HG02970 (cell line): Measurements from ENCODE around the gene CD7.

ENCODE experiments used
- ATAC-seq: cut with Tn5 transposase; IDR thresholded peaks from one replicate; pipeline ENCODE4 v1.9.1; 2021; ENCODE audit warnings: mild to moderate bottlenecking, moderate library complexity, moderate number of reproducible peaks; ENCODE audit not compliant: unreplicated experiment, low FRiP score

CD7 gene

DNA sequence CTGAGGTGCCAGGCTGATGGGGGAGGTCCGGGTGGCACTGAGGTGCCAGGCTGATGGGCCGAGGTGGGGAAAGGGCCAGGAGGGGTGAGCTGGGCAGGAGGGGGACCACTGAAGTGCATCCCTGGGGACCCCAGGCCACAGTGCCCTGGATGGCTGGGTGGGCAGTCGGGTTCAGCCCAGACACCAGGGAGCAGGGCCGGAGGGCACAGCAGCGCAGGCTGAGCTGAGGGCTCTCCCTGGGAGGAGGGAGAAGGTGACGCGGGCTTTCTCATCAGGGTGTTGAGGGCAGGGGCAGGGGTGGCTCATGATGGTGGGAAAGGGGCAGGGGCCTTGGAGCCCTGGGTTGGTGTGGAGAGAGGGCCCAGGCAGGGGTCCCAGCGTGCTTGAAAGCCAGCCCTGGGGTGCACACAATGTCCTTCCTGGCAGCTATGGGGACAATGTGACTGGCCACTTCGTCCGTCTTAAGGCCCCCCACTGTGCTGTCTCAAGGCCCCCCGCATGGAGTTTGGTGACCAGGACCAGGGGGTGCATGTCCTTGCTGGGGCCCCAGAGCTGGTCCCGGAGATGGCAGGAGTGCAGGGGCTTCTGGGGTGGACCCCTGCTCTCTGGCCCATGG is 16.0 kb downstream of the CD7 start:
- no peak for ATAC-seq

DNA sequence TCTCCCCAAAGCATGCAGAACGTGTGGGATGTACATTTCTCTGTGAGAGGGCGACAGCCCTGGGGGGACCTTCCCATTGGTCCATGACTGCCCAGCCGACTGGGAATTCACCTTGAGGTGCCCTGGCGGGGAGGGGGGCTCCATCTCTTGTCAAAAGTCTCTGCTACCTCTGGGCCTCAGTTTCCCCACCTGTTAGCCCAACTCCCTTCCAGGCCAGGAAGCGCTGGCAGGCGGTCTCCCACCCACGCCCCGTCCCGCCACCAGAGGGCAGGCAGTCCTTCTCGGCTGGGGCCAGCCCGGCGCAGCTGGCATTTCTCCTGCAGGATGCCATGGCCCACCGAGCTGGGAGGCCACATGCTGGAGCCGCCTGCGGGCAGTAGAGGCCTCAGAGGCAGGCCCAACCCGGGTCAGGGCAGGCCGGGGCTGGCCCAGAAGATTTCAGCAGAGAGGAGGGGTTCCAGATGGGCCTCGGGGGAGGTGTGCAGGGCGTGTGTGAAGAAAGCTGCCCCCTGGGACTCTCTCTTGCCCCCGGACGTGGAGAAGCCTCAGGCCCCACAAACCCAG is 16.6 kb downstream of the CD7 start:
- ATAC-seq, result no peak

DNA sequence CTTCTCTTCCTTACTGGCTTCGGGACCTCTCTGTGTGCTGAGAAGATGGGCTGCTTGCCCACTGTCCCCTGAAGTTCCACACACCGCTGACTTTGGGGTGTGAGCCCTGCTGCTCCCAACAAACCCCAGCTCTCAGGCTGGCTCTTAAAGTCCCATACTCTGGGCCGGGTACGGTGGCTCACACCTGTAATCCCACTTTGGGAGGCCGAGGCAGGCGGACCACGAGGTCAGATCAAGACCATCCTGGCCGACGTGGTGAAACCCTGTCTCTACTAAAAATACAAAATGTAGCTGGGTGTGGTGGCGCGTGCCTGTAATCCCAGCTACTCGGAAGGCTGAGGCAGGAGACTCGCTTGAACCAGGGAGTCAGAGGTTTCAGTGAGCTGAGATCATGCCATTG is 17.2 kb downstream of the CD7 start:
- no peak for ATAC-seq

DNA sequence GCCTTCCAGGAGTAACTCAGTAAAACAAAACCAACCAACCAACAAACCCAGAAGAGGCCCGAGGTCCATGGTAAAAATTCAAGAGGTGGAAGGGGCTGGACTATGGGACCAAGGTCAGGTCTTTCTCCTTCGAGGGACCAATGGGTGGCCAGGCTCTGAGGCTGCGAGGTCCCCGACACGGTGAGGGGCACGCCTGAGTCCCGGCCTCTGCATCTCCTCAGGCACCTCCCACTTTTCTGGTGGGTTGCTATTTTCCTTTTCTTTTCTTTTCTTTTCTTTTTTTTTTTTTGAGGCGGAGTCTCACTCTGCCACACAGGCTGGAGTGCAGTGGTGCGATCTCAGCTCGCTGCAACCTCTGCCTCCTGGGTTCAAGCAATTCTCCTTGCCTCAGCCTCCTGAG is 18.0 kb downstream of the CD7 start:
- no peak for ATAC-seq

DNA sequence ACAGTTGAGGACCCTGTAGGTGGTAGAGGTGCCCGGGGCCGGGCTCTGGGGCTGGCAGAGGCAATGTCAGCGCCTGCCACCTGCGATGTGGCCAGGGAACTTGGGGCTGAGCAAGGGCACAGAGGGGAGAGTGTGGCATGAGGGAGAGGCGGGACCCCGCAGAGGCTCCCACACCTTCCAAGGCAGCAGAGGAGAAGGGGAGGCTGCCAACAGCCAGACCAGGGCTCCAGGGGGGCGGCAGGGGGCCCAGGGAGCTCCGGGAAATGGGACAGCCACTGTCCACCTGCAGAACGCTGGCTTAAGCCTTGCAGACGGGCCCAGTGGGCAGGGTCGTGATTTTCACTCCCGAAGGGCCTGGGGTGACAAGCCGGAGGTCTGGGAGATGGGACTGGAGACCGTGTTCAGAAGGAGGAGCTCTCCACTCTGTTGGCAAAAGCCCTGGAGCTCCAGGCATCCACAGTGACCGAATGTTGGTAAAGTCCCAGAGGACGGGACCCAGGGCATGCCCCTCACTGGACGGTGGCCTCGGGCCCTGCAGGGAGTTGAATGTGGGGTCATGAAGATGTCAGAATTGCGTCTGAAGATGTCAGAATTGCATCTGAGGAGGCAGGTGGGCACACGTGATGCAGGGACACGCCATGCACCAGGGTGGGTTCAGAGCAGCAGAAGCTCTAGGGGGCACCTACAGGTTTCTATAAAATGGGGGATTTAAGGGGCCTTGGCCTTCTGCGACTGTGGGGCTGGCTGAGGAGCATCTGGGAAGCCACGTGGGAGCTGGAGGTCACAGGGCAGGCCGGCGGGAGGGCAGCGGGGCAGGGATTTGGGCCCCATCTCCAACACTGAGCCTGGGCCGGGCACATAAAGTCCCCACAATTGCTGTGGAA is 18.6 kb downstream of the CD7 start:
- ATAC-seq, result no peak

DNA sequence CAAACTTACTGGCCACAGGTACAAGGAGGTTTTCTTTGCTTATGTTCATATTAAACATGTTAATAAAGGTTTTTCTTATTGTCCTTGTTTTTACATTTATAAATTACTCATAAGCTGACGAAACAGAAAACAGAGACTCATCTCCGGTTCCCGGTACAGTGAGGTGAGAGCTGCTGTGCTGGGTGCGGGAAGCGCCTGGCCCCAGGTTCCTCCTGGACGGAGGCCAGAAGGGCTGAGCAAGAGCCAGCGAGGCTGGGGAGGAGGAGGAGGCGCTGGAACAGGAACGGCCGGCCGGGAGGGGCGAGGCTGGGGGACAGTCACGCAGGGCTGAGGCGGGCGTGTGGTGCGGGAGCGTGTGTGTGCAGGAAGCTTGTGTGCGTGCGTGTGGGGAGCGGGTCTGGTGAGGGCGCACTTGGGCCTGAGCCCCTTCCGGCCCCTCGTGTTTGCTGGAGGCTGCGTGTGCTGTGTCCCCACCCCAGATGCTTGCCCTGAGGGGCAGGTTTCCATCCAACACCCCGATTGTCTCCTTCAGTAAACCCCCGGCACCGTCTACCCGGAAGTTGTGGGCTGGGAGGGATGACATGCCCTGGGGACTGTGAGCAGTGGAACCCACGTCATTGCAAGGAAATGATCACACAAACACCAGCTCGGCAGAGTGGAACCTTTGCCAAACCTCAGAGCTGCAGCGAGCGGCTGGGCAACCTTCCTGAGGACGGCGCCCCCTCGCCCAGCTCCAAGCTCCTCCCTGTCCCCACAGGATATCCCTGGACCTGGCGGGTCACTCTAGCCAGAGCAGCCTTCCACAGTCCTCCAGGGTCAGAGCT is 19.5 kb downstream of the CD7 start:
- ATAC-seq, result peak; percentile 39

DNA sequence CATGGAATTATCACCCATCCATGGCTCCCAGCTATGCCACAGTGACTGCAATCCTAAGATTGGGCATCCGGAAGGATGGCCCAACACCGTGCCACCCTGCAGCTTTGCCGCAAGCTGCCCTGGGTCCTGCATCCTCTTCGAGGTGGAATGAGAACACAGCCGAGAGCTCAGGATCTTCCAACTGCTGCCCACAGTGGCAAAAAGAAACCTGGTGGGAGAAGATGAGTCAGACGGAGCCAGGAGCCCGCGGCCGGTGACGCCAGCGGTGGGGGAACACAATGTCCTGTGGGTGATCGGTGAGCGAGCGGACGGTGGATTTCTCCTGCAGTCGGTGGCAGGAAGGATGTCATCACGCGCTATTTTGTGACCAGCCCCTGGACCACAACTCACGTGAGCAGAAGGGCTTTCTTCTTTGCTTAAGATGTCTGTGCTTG is 20.1 kb downstream of the CD7 start:
- peak; percentile 33 for ATAC-seq

DNA sequence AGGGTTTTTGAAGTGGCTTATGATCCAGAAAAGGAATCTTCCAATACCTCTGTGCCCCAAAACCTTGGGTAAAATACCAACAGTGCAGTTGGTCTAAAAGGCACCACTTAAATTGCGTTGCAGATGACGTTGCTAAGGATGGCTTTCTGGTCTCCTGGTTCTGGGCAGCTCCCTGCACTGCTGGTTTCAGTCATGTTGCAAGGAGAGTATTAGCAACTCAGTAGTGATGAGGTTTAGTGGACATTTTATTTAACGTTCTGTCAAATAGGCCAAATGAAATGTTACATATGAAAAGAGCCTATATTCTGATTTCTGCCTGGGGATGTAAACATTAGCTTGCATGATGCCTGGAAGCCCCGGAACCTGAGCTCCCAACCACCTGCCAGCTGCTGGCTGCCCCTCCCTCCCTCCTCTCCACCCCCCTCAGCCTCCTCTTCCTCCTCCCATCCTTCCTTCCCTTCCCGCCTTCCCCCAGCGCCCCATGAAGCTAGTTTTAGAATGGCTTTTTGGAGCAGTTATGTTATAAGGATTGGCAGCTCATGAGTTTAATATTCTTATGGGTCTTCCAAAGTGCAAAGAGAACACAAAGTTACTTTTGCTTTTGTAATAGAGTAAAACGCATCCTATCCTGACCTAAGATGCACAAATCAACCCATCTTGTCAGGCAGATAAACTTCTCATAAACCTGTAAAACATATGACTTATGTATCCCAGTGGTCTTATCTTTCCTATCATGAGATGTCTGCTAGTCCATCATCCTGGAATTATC is 20.7 kb downstream of the CD7 start:
- no peak for ATAC-seq

DNA sequence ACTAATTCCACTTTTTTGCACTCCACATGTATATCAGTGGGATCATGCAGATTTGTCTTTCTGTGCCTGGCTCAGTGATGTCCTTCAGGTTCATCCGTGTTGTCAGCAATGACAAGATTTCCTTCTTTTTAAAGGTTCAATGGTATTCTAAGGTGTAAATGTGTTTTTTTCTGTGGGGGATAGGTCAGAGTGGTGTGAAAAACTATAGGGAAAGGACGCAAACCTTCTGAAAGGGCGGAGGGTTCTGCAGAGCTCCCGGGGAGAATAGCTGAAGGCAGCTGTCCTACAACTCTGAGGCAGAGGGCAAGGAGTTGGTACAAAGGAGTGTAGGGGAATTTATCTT is 22.0 kb downstream of the CD7 start:
- ATAC-seq, result no peak

DNA sequence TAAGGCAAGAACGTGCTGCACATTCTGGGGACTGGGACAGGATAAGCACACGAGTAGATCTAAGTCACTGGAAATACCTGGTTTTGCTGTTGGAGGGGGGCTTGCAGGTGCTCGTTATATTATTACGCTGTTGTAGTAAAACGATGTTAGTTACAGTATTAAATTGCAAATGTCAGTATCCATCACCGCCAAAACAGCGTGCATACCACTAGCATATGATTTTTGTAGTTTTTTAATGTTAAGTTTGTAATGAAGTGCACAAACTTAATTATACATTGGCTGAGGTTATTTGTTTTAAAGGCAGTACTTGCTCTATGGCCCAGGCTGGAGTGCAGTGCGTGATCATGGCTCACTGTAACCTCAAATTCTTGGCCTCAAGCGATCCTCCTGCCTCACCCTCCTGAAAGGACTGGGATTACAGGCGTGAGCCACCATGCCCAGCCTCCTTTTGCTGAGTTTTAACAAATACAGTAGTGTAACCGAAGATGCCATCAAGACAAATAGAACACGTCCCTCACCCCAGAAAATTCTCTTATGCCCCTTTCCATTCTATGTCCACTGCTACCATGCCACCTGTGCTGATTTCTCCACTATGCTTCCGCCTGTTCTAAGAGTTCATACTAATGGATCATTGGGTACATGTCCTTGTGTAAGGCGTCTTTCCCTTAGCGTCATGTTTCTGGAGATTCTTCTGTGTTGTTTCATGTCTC is 23.2 kb downstream of the CD7 start:
- ATAC-seq, result no peak

DNA sequence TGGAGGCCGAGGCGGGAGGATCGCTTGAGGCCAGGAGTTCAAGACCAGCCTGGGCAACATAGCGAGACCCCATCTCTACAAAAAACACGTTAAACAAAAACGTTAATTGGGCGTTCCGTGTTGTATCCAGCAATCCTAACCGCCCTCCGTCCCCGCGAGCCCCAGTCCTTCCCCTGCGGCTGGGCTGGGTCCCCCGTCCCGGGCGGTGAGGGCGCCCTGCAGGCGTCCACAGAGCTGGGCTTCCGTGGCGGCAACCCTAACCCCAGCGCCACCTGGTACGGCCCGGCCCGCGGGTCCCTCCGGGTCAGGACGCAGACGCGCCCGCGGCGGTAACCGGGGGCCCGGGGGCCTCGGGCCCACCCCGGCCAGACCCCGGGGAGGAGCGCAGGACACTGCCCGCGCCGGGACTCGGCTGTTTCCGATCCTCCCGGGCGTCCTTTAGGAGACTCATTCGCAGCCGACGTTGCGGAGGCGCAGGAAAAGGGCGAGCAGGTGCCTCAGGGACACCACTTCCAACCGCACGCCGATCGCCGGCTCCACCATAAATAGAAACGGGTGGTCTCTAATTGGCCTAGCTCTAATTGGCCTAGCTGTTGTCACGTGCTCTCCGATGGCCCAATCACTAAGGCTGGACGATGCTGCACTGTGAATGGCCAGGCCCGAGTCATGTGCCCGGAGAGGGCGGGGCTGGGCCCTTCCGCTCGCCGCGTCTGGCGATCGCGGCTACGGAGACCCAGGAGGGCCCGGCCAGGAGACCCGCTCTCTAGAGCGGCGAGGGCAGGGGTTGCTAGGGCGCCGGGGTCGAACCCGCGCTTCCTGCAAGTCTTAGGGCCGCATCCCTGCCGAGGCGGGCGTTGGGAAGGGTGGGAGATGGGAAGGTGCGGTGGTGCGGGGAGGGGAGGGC is 24.9 kb downstream of the CD7 start:
- peak; percentile 90 for ATAC-seq

DNA sequence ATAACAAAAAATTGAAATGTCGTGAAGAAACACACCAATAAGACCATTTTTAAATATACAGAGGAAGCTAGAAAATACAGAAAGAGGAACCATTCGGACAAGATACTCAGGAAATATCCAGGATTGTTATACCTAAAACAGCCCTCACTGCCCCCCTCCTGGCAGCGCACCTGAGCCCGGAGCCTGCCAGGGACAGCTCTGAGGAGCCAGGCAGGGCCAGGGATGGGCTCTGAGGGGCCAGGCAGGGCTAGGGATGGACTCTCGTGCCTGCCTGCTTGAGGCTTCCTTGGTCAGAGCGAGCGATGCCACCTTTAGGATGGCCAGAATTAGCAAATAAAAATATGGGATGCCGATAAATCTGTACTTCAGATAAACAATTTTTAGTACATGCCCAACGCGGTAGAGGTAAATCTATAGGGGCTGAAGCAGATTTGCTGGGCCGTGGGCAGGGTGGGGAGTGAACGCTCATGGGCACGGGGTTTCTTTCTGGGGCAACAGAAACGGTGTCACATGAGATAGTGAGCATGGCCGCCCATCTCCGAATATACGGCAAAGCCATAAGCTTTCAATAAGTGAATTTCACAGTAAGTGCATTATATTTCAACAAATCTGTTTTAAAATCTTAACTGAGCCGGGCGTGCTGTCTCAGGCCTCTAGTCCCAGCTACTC is 25.7 kb downstream of the CD7 start:
- no peak for ATAC-seq

DNA sequence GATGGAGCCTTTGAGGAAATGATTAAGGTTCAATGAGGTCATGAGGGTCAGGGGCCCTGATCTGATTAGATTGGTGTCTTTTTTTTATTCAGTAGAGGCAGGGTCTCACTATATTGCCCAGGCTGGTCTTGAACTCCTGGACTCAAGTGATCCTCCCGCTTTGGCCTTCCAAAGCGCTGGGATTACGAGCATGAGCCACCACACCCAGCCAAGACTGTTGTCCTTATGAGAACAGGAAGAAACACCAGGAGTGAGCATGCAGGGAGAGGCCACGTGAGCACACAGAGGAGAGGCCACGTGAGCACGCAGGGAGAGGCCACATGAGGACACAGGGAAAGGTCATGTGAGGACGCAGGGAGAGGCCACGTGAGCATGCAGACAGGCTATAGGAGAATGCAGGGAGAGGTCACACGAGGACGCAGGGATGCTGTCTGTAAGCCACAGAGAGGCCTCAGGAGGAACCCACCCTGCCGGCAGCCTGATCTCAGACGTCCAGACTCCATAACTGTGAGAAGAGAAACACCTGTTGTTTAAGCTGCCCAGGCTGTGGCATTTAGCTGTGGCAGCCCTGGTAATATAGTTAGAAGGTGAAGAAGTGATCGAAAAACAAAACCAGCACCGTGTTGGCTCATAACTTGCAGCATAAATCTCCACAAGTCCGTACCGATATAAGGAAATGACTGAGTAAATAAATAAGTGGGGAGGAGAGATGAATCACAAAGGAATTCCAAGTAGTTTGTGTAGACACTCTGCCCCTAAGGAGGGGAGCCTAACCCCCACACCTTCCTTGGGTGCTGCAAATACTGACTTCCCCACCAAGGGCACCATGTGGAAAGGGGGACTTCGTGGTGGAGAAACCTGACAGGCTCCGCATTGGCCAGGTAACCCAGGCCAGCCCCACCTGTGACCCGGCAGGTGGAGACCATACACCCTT is 29.3 kb downstream of the CD7 start:
- ATAC-seq, result no peak

DNA sequence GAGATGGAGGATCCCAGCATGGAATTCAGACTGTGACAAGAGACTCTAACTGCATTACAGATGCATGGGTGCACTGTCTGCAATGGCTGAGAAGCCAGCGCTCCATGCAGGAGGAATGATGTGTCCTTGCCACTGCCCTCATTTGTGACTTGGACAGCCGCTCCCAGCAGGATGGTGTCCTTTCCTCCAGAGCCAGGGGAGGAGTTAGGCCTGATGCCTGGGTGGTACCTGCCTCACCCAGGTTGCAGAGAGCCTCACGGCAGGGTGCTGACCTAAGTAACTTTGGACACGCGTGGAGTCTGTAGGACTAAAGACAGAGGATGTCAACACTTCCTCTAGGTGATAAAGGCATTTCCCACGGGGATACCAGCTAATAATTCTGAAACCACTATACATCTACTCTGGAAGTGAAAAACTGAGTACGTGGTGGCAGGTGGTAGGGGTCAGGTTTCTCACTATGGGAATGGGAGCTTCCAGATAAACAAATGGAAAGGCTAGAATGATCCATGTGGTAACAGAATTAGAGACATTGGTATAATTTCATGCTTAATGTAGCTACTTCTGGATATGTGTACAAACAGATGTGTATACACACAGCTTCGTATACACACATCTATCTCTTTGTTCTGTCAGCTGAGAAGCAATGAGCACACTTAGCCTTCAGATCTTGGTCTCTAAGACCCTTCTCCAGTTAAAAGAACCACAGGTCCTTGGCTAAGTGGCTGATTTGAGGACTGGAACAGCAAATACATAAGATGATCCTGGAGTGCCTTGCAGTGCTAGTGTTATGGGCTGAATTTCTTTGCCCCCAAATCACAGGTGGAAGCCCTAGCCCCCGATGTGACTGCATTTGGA is 30.2 kb downstream of the CD7 start:
- no peak for ATAC-seq

DNA sequence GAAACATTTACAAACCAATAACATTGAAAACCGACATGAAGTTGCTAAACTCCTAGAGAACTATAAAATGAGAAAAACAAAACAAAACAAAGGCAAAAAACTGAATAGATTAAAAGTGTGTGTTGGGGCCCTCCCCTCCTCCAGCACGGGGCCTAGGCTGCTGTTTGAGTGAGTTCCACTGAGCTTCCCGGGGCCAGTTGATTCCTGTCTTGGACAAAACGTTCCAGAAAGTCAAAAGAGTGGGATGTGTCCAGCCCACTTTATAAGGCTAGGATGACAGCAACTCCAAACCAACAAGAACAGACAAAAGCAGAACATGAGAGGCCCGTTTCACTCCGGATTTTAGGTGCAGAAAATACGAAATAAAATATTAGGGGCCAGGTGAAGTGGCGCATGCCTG is 32.3 kb downstream of the CD7 start:
- no peak for ATAC-seq

DNA sequence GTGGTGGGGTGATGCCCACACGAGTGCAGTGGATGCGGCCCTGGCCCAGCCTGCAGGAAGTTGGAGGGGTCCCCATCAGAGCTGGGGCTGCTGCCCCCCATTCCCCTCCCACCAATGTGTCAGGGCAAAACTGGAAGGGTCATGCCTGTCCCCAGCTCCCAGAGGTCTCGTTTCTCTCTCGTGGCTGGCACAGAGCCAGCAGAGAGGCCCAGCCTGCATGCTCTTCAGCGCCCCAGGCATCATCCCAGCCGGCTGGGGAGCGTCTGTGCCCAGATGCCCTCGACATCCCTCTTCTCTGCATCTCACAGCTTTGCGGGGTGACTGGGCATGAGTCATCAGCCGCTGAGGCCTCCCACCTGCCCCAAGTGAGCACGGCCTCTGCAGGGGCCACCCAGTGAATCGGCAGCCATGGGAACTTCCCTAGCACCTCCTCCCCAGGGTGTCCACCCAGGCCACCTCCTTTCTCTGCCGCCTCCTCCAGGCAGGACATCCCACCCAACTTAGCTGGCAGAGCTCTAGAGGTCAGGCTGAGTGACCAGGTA is 34.1 kb downstream of the CD7 start:
- ATAC-seq, result no peak
